Neural crest cell (in vitro differentiated cells): ENCODE measurements around the gene SEMA4C. TPM values are rescaled to one million over a fixed set of nuclear protein-coding genes. Genes with fewer than 3 reads are reported as not detected.
"Not testable (repeated sequence)": the region's sequence is repeated elsewhere in the genome, so short reads cannot be mapped to it uniquely, and the experiment has no call there.

Source experiments
- DNase-seq: peaks from one replicate; pipeline ENCODE4 v3.0.0; 2021; ENCODE audit warnings: low read depth, mixed read lengths, low spot score
- H3K27ac Mint-ChIP-seq: one replicate; pipeline ENCODE4 v1.8.0; 2021; ENCODE audit warnings: mild to moderate bottlenecking, mixed read lengths; ENCODE audit not compliant: unreplicated experiment
- H3K27me3 Mint-ChIP-seq: 2 replicates; pipeline ENCODE4 v1.8.0; 2021; ENCODE audit warnings: low read depth, mild to moderate bottlenecking, mixed read lengths
- H3K36me3 Mint-ChIP-seq: 2 replicates; pipeline ENCODE4 v1.8.0; 2021; ENCODE audit warnings: low read depth, mild to moderate bottlenecking, mixed read lengths
- H3K4me1 Mint-ChIP-seq: 2 replicates; pipeline ENCODE4 v1.8.0; 2021; ENCODE audit warnings: mixed read lengths
- H3K4me3 Mint-ChIP-seq: one replicate; pipeline ENCODE4 v1.8.0; 2021; ENCODE audit warnings: mild to moderate bottlenecking, mixed read lengths
- H3K9me3 Mint-ChIP-seq: 2 replicates; pipeline ENCODE4 v1.8.0; 2021; ENCODE audit warnings: mixed read lengths
- total RNA-seq: library from RNA; stranded (reverse); gene quantifications from 2 replicates; pipeline ENCODE4 v1.2.1, GENCODE V29; 2021
- TF ChIP-seq, protein P1 (sequence below): fragments of 200-600 bp; sonication (generic); conservative IDR thresholded peaks from 2 replicates; pipeline ENCODE4 v1.5.0; 2021; ENCODE audit warnings: antibody characterized with exemption, mild to moderate bottlenecking

Gene SEMA4C
- total RNA-seq, 1 donor from 2014 or later: 103 TPM

DNA sequence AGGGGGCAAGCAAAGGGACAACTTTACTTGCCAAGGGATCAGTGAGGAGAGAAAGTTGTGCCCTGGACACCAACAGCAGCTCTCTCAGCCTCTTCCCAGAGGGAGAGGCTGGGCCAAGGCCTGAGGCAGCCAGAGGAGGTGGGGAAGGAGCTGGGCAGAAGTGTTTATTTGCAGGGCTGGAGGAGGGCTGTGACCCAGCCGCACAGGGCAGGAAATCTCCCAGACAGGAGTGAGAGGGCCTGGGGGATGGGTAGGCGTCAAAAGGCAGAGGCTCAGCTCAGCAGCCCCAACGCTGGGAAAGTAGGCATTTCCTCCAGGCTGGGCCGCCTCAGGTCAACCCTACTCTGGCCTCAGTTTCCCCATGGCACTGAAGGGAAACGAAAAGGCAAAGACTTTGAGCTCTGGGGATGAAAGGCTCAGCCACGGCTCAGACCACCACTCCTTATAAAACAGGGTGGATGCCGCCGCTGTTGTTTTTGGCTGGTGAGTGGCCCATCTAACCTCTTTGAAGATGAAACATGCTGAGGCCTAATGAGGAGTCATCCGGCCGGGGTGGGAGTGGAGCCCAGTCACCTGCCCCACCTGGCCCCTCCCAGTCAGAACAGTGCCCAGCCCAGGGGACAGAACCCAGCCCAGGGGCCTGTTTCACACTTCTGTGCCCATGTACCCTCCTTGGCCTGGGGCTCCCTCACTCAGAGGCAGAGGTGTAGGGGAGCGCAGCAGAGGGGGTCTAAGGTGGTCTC is 21.9 kb upstream of the SEMA4C start:
- Mint-ChIP-seq H3K4me1 (peaks cover 45% of the 10 kb centered on the region), H3K27ac (peak overlapping the region; percentile 70), H3K9me3 (no peaks in the 10 kb centered on the region), H3K36me3 (no peaks in the 10 kb centered on the region), H3K27me3 (no peaks in the 10 kb centered on the region), H3K4me3 (no peak overlapping the region)
- DNase-seq: no peak
- TF ChIP-seq, protein P1, sequence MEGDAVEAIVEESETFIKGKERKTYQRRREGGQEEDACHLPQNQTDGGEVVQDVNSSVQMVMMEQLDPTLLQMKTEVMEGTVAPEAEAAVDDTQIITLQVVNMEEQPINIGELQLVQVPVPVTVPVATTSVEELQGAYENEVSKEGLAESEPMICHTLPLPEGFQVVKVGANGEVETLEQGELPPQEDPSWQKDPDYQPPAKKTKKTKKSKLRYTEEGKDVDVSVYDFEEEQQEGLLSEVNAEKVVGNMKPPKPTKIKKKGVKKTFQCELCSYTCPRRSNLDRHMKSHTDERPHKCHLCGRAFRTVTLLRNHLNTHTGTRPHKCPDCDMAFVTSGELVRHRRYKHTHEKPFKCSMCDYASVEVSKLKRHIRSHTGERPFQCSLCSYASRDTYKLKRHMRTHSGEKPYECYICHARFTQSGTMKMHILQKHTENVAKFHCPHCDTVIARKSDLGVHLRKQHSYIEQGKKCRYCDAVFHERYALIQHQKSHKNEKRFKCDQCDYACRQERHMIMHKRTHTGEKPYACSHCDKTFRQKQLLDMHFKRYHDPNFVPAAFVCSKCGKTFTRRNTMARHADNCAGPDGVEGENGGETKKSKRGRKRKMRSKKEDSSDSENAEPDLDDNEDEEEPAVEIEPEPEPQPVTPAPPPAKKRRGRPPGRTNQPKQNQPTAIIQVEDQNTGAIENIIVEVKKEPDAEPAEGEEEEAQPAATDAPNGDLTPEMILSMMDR: no peak

DNA sequence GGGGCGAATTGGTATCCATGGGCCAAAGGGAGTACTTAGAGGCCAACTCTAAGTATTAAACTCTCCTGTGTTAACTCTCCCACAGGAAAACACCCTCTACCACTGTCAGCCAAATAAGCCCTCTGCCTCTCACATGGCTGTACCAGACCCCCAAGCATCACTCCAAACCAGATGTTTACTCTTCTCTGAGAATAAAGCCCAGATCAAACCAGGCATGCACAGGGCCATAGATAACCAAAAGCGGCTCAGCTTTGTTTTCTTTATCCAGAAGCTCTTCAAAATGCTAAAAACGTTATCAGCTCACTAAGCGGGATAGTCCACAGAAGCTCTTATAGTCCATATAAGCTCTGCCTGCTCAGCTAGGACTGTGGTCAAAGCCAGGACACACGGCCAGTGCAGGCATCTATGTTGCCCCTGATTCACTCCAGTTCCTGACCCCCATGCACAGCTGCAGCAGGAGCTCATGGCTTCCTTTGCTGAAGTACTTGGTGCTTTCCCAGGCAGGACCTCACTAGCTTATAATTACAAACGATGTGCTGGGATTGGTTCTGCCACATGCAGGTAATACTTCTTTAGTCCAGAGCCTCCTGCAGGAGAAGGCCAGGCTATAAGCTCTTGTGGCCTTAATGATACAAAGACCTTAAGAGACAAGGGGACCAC is 21.0 kb upstream of the SEMA4C start:
- no peak overlapping the region for H3K4me3 Mint-ChIP-seq
- TF ChIP-seq, protein P1: no peak
- H3K36me3 Mint-ChIP-seq: no peaks in the 10 kb centered on the region
- H3K9me3 Mint-ChIP-seq: no peaks in the 10 kb centered on the region
- no peaks in the 10 kb centered on the region for H3K27me3 Mint-ChIP-seq
- DNase-seq: no peak
- peaks cover 42% of the 10 kb centered on the region for H3K4me1 Mint-ChIP-seq
- no peak overlapping the region for H3K27ac Mint-ChIP-seq

DNA sequence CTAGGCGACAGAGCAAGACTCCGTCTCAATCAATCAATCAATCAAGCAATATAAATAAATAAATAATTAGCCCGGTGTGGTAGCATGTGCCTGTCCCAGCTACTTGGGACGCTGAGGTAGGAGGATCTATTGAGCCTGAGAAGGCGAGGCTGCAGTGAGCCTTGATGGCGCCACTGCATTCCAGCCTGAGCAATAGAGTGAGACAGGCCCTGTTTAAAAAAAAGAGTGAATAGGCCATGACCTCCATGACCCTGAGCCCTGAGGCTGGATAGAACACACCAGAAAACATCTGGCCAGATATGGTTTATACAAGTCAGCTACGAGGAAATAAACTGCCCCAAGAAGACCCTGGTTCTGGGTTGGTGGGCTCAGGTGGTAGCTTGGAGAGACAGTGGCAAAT is 20.4 kb upstream of the SEMA4C start:
- no peaks in the 10 kb centered on the region for H3K27me3 Mint-ChIP-seq
- H3K4me1 Mint-ChIP-seq: peaks cover 41% of the 10 kb centered on the region
- H3K36me3 Mint-ChIP-seq: no peaks in the 10 kb centered on the region

DNA sequence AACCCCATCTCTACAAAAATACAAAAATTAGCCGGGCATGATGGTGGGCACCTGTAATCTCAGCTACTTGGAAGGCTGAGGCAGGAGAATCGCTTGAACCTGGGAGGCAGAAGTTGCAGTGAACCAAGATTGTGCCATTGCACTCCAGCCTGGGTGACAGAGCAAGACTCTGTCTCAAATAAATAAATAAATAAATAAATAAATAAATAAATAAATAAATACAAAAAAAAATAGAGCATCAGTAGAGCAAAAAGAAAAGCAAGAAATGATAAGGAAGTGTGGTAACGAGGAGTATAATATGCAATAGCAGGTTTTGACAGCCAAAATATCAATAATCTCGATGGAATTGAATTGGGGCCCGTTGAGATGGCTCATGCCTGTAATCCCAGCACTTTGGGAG is 19.6 kb upstream of the SEMA4C start:
- peaks cover 45% of the 10 kb centered on the region for H3K4me1 Mint-ChIP-seq
- H3K36me3 Mint-ChIP-seq, H3K9me3 Mint-ChIP-seq, H3K4me3 Mint-ChIP-seq, H3K27me3 Mint-ChIP-seq, H3K27ac Mint-ChIP-seq, DNase-seq: not testable (repeated sequence)

More for the DNA sequence above, 20.4 kb upstream of the SEMA4C start:
- Mint-ChIP-seq H3K9me3 (no peaks in the 10 kb centered on the region), H3K4me3 (peak overlapping the region; percentile 2), H3K27ac (no peak overlapping the region)
- no peak for DNase-seq
- TF ChIP-seq, protein P1: no peak

DNA sequence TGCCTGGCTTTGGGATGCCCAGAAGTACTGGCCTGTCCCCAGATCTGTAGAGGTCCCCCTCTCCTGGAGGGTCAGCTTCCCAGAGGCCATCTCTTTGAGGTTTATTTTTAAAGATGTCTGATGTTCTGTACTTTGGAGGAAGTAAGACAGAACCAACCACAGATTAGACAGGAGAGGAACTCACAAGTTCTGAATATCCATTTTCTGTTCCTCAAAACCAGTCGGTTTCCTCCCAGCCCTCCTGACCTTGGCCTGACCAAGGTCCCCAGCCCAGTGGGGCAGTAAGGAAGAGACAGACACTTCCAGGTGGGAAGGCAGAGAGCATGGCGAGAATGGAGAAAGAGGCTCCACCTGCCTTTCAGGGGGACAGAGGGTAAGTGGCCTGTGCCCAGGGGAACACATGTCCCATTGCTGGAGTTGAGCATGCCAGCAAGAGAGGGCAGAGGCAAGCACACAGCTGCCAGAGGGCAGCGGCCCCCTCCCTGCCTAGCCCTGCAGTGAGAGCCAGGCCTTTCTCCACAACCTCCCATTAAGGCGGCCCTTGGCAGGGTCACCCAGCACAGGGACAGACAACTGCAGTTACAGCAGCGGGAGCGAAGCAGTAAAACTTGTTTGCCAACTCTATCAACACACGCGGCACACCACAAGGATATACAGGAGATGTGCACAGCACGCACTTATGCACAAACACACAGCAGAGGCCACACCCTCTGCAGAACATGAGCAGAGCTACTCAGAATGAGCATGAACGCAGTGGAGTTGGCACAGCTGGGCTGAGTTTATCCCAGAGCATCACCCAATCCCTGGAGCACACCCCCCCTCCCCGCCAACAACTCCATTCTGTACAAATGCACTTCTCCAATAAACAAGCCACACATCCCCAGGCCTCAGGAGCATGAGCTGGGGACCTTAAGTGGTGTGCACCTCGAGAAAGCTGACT is 18.5 kb upstream of the SEMA4C start:
- Mint-ChIP-seq H3K4me3 (no peak overlapping the region), H3K27ac (peak overlapping the region; percentile 41), H3K4me1 (peaks cover 47% of the 10 kb centered on the region), H3K36me3 (no peaks in the 10 kb centered on the region), H3K9me3 (no peaks in the 10 kb centered on the region), H3K27me3 (no peaks in the 10 kb centered on the region)
- no peak for DNase-seq
- TF ChIP-seq, protein P1: no peak
